ENCODE results near the gene UNC5B. TPM values are rescaled to one million over a fixed set of nuclear protein-coding genes. Genes with fewer than 3 reads are reported as not detected.

Gene UNC5B
- polyA plus RNA-seq, 1 donor (not counting 4 experiments of a cell fraction or from before 2014, with no cell fraction given), result 1.1 TPM

DNA sequence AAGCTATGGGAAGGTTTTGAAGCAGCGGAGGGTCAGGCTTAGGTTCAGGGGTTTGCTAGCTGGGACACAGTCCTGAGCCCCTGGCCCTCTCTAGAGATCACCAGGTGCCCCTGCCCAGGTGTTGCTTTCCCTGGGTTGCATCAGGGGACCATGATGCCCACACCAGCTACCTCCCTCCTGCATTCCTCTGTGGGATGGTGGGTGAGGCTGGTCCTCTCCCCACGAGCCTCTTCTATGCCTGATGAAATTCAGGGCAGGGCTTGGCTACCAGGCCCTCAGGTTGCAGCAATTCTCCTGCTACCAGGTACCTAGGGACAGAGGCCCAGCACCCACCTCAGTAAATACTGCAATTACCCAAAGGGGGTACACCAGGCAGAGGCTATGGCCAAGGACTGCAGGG, 95.9 kb downstream of the UNC5B start:
- dilution Hi-C loops (cut with MboI; ENCODE audit: extremely low pct_ligation_motif_present, low sequenced_read_pairs), result no loop called here
- H3K9me3 ChIP-seq (ENCODE audit: control insufficient read depth, low read depth, low read length), result no peaks in the 10 kb centered on the region
- DNase-seq (ENCODE audit: low read depth, low spot score), result no peak
- no peaks in the 10 kb centered on the region for H3K4me1 ChIP-seq (ENCODE audit: control insufficient read depth, extremely low read depth, insufficient read depth, low read length)
- no peak overlapping the region for H3K4me2 ChIP-seq (ENCODE audit: control insufficient read depth, extremely low read depth, insufficient read depth, low read depth, low read length)
- no peaks in the 10 kb centered on the region for H3K36me3 ChIP-seq (ENCODE audit: control insufficient read depth in 2 of 2, extremely low read depth in 1 of 2, insufficient read depth in 2 of 2, low read length in 2 of 2)
- TF ChIP-seq, protein P1, sequence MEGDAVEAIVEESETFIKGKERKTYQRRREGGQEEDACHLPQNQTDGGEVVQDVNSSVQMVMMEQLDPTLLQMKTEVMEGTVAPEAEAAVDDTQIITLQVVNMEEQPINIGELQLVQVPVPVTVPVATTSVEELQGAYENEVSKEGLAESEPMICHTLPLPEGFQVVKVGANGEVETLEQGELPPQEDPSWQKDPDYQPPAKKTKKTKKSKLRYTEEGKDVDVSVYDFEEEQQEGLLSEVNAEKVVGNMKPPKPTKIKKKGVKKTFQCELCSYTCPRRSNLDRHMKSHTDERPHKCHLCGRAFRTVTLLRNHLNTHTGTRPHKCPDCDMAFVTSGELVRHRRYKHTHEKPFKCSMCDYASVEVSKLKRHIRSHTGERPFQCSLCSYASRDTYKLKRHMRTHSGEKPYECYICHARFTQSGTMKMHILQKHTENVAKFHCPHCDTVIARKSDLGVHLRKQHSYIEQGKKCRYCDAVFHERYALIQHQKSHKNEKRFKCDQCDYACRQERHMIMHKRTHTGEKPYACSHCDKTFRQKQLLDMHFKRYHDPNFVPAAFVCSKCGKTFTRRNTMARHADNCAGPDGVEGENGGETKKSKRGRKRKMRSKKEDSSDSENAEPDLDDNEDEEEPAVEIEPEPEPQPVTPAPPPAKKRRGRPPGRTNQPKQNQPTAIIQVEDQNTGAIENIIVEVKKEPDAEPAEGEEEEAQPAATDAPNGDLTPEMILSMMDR (optimal IDR thresholded peaks at IDR 0.05 in 1 of 3, IDR thresholded peaks at IDR 0.05 in 1 of 3, conservative IDR thresholded peaks at IDR 0.05 in 1 of 3; ENCODE audit: extremely low read depth in 1 of 3, insufficient read depth in 2 of 3, low read length in 3 of 3), result no peak
- TF ChIP-seq EZH2 (IDR thresholded peaks at IDR 0.05; ENCODE audit: low read length), result no peak
- H3K27me3 ChIP-seq (ENCODE audit: control insufficient read depth, extremely low read depth, insufficient read depth, low read length), result peaks cover 29% of the 10 kb centered on the region
- H3K9ac ChIP-seq (ENCODE audit: control insufficient read depth, extremely low read depth, insufficient read depth, low read length), result no peak overlapping the region
- no peak overlapping the region for H2AFZ ChIP-seq (ENCODE audit: control insufficient read depth, low read length)
- H3K4me3 ChIP-seq (ENCODE audit: control insufficient read depth in 2 of 3, extremely low read depth in 1 of 3, insufficient read depth in 2 of 3, low read depth in 1 of 3, low read length in 3 of 3), result no peak overlapping the region
- H3K9me1 ChIP-seq (ENCODE audit: control insufficient read depth, extremely low read depth, insufficient read depth, low read length), result no peaks in the 10 kb centered on the region
- no peaks in the 10 kb centered on the region for H3K79me2 ChIP-seq (ENCODE audit: control insufficient read depth, insufficient read depth, low read length)
- FAIRE-seq, result no peak
- no peak overlapping the region for H3K27ac ChIP-seq (ENCODE audit: control insufficient read depth, insufficient read depth, low read length)
- H4K20me1 ChIP-seq (ENCODE audit: control insufficient read depth, extremely low read depth, insufficient read depth, low read length), result no peaks in the 10 kb centered on the region

DNA sequence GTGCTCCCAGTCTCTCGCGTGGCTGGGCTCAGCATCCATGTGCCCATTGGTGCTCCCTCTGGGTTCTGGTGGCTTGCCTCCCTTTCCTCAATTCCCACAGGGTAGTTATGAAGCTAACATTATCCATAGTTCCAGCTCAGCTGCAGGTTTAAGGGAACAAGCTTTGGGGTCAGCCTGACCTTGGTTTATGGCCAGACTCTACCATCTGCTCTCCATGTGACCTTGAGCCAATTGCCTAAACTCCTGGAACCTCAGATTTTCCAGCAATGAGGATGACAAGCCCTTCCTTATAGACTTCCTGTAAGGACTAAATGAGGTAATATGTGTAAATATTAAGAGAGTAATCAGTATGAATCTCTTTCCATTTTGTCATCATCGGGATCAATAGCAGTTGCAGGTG, 96.6 kb downstream of the UNC5B start:
- Histone ChIP-seq H3K36me3 (ENCODE audit: control insufficient read depth in 2 of 2, extremely low read depth in 1 of 2, insufficient read depth in 2 of 2, low read length in 2 of 2) (no peaks in the 10 kb centered on the region), H3K79me2 (ENCODE audit: control insufficient read depth, insufficient read depth, low read length) (no peaks in the 10 kb centered on the region), H3K27ac (ENCODE audit: control insufficient read depth, insufficient read depth, low read length) (no peak overlapping the region), H3K4me2 (ENCODE audit: control insufficient read depth, extremely low read depth, insufficient read depth, low read depth, low read length) (no peak overlapping the region), H3K9me3 (ENCODE audit: control insufficient read depth, low read depth, low read length) (no peaks in the 10 kb centered on the region), H4K20me1 (ENCODE audit: control insufficient read depth, extremely low read depth, insufficient read depth, low read length) (no peaks in the 10 kb centered on the region), H3K4me1 (ENCODE audit: control insufficient read depth, extremely low read depth, insufficient read depth, low read length) (no peaks in the 10 kb centered on the region), H3K4me3 (ENCODE audit: control insufficient read depth in 2 of 3, extremely low read depth in 1 of 3, insufficient read depth in 2 of 3, low read depth in 1 of 3, low read length in 3 of 3) (no peak overlapping the region), H3K27me3 (ENCODE audit: control insufficient read depth, extremely low read depth, insufficient read depth, low read length) (peaks cover 36% of the 10 kb centered on the region), H2AFZ (ENCODE audit: control insufficient read depth, low read length) (no peak overlapping the region), H3K9me1 (ENCODE audit: control insufficient read depth, extremely low read depth, insufficient read depth, low read length) (no peaks in the 10 kb centered on the region), H3K9ac (ENCODE audit: control insufficient read depth, extremely low read depth, insufficient read depth, low read length) (no peak overlapping the region)
- TF ChIP-seq, protein P1 (optimal IDR thresholded peaks at IDR 0.05 in 1 of 3, IDR thresholded peaks at IDR 0.05 in 1 of 3, conservative IDR thresholded peaks at IDR 0.05 in 1 of 3; ENCODE audit: extremely low read depth in 1 of 3, insufficient read depth in 2 of 3, low read length in 3 of 3), result no peak
- TF ChIP-seq EZH2 (IDR thresholded peaks at IDR 0.05; ENCODE audit: low read length), result no peak
- FAIRE-seq (no peak), DNase-seq (ENCODE audit: low read depth, low spot score) (no peak)
- dilution Hi-C loops (cut with MboI; ENCODE audit: extremely low pct_ligation_motif_present, low sequenced_read_pairs), result no loop called here
